Measurements from ENCODE around the gene KLF16.
"Not testable (repeated sequence)": the region's sequence is repeated elsewhere in the genome, so short reads cannot be mapped to it uniquely, and the experiment has no call there.

Gene KLF16

GRCh38 chr19:1884291-1884718 is 20.9 kb upstream of the KLF16 start:
- peak; percentile 46 for DNase-seq
- ATAC-seq, result no peak

- ATAC-seq, result peak; percentile 6
- no peak for DNase-seq
These were observed 20.4 kb upstream of the KLF16 start for GRCh38 chr19:1883784-1884183.

- ATAC-seq, result no peak
- no peak for DNase-seq
These were observed 19.7 kb upstream of the KLF16 start for GRCh38 chr19:1882786-1883692.

- peak; percentile 47 for ATAC-seq
These were observed 18.9 kb upstream of the KLF16 start for GRCh38 chr19:1882089-1882785.

GRCh38 chr19:1881393-1882088 is 18.2 kb upstream of the KLF16 start:
- not testable (repeated sequence) for ATAC-seq

More at GRCh38 chr19:1882089-1882785, 18.9 kb upstream of the KLF16 start:
- peak; percentile 76 for DNase-seq

GRCh38 chr19:1880611-1881392 is 17.4 kb upstream of the KLF16 start:
- ATAC-seq, result no peak
- no peak for DNase-seq

More at GRCh38 chr19:1881393-1882088, 18.2 kb upstream of the KLF16 start:
- not testable (repeated sequence) for DNase-seq

- not testable (repeated sequence) for ATAC-seq
These were observed 16.6 kb upstream of the KLF16 start for GRCh38 chr19:1879982-1880381.

GRCh38 chr19:1878583-1878982 is 15.2 kb upstream of the KLF16 start:
- ATAC-seq, DNase-seq: not testable (repeated sequence)

More at GRCh38 chr19:1879982-1880381, 16.6 kb upstream of the KLF16 start:
- not testable (repeated sequence) for DNase-seq

- ATAC-seq, result not testable (repeated sequence)
These were observed 13.9 kb upstream of the KLF16 start for GRCh38 chr19:1877280-1877660.

GRCh38 chr19:1876496-1877279 is 13.3 kb upstream of the KLF16 start:
- ATAC-seq, result peak; percentile 5
- DNase-seq, result not testable (repeated sequence)

More at GRCh38 chr19:1877280-1877660, 13.9 kb upstream of the KLF16 start:
- not testable (repeated sequence) for DNase-seq

- DNase-seq (peak; percentile 93), ATAC-seq (peak; percentile 93)
These were observed 12.5 kb upstream of the KLF16 start for GRCh38 chr19:1875646-1876495.

- DNase-seq, ATAC-seq: not testable (repeated sequence)
These were observed 11.9 kb upstream of the KLF16 start for GRCh38 chr19:1875265-1875645.

GRCh38 chr19:1874554-1875185 is 11.3 kb upstream of the KLF16 start:
- ATAC-seq, result peak; percentile 17
- DNase-seq, result peak; percentile 25

- ATAC-seq (no peak), DNase-seq (no peak)
These were observed 10.4 kb upstream of the KLF16 start for GRCh38 chr19:1873524-1874473.

GRCh38 chr19:1872807-1873523 is 9.6 kb upstream of the KLF16 start:
- no peak for DNase-seq
- no peak for ATAC-seq

- DNase-seq (no peak), ATAC-seq (no peak)
These were observed 8.3 kb upstream of the KLF16 start for GRCh38 chr19:1871630-1872029.

GRCh38 chr19:1871140-1871597 is 7.8 kb upstream of the KLF16 start:
- DNase-seq, result no peak

More at GRCh38 chr19:1871140-1871597, 7.8 kb upstream of the KLF16 start:
- no peak for ATAC-seq
